Heart right ventricle (tissue), 16 donors: Measurements from ENCODE around the gene HTR5A. TPM values are rescaled to one million over a fixed set of nuclear protein-coding genes. Genes with fewer than 3 reads are reported as not detected.

Experiments
- ATAC-seq, 8 donors: fragments of 200-7000 bp; cut with Tn5 transposase; one replicate each; pipeline ENCODE4 v1.9.1; 2020; ENCODE audit warnings: mild to moderate bottlenecking in 8 of 8, moderate library complexity in 8 of 8, moderate number of reproducible peaks in 1 of 8
- DNase-seq, 2 donors: peaks; one replicate each; pipeline ENCODE4 v3.0.0-alpha.2; 2020
- H3K27ac ChIP-seq, 10 donors: fragments of 200-600 bp; sonication (generic) in 2 of 10; one replicate each; pipeline versions ENCODE4 v1.5.0 to v1.8.0; 2020 to 2022; ENCODE audit warnings: mild to moderate bottlenecking in 3 of 10
- H3K27me3 ChIP-seq, 7 donors: fragments of 200-600 bp; one replicate each; pipeline ENCODE4 v1.8.0; 2021 to 2022; ENCODE audit warnings: mild to moderate bottlenecking in 2 of 7
- H3K36me3 ChIP-seq, 9 donors: fragments of 200-600 bp; sonication (generic) in 1 of 9; one replicate each; pipeline versions ENCODE4 v1.5.0 to v1.8.0; 2020 to 2022; ENCODE audit warnings: mild to moderate bottlenecking in 2 of 9
- H3K4me1 ChIP-seq, 9 donors: fragments of 200-600 bp; sonication (generic) in 1 of 9; one replicate each; pipeline versions ENCODE4 v1.5.0 to v1.8.0; 2020 to 2022; ENCODE audit warnings: mild to moderate bottlenecking in 4 of 9
- H3K4me3 ChIP-seq, 10 donors: fragments of 200-600 bp; sonication (generic) in 2 of 10; one replicate each; pipeline versions ENCODE4 v1.5.0 to v1.8.0; 2020 to 2022; ENCODE audit warnings: mild to moderate bottlenecking in 7 of 10, moderate library complexity in 2 of 10
- H3K9me3 ChIP-seq, 11 donors: fragments of 200-600 bp in 10 of 11; sonication (generic) in 2 of 11; one replicate each; pipeline versions ENCODE4 v1.5.0 to v1.8.0; 2013 to 2022; ENCODE audit warnings: mild to moderate bottlenecking in 2 of 11, control low read depth in 1 of 11, moderate library complexity in 1 of 11
- CTCF ChIP-seq, 9 donors: fragments of 200-600 bp; sonication (generic) in 2 of 9; IDR thresholded peaks; one replicate each; pipeline versions ENCODE4 v1.5.0 to v1.8.0; 2021 to 2022; ENCODE audit warnings: antibody characterized with exemption in 9 of 9, mild to moderate bottlenecking in 5 of 9, moderate library complexity in 1 of 9
- WGBS, 2 donors: extraction: QIAGEN DNeasy Blood & Tissue Kit; methylation state at CpG; one replicate each; pipeline ENCODE4 v1.1.7; 2013; ENCODE audit warnings: inconsistent platforms in 1 of 2; 5-methylcytosine and 5-hydroxymethylcytosine counted together
- intact Hi-C, 10 donors: fragments of 100-400 bp; cut with DNase I; formaldehyde crosslinking; loops; one replicate each; pipeline versions ENCODE4 v1.11.1 to v1.14.2; 2022
- polyA plus RNA-seq, 2 donors: library from polyadenylated mRNA; stranded (reverse); fragments of 200-250 nt; gene quantifications; one replicate each; pipeline ENCODE4 v1.2.3, GENCODE V29; 2013
- total RNA-seq, 10 donors: library from RNA; stranded (reverse); fragmentation: NEBNext Ultra II Directional in 3 of 10; extraction: Animal tissue kit (Norgen Biotek cat#: 25700) in 3 of 10; gene quantifications; one replicate each; pipeline versions ENCODE4 v1.2.1 to v1.2.4, GENCODE V29; 2021 to 2023
- donor health status: Arrhythmogenic right ventricular cardiomyopathy.
- donor health status: ischemic (EF 13 %, LVEDD 7.1; RV severe dilation, severe dysfunction).
- donor health status: healthy with polysubstance abuse.
- donor health status: DM: no; HTN: yes; CAD: no.
- donor health status: DM: no; HTN: no; CAD: no.
- donor health status: ischemic (EF 25% LVEDD 6.9; RV normal size, moderate dysfunction).
- donor health status: ischemic (EF 25% LVEDD 5.7; RV mildly dilated, moderate dysfunction).
- donor health status: healthy.
- donor health status: DM: yes; HTN: yes; CAD: no.
- donor health status: Ischemic cardiomyopathy.
- donor health status: ischemic (EF 35%, LVEDD 5.7; RV mildly dilated, moderate dysfunction).
- donor health status: nonischemic (EF 11% LVEDD 7.7; RV severe dilation, severe dysfunction).
- donor health status: DM: yes; HTN: yes; CAD: no.
- donor health status: PGD.
- donor health status: ischemic (EF 29% LVEDD 5.4; RV normal size, mild dysfunction).
- donor health status: nonischemic (EF 23%, LVEDD 6.1; RV moderate dilation, normal function).

The HTR5A gene
- total and polyA plus RNA-seq, 12 donors = not detected

- whole genome bisulfite sequencing, 2 donors = 45 to 59% methylated on average over 7 of the region's 7 CpGs
- TF ChIP-seq CTCF (IDR thresholded peaks at IDR 0.05) = no peak
- Histone ChIP-seq H3K9me3 (peaks cover 0 to 7% (median 0%) of the 10 kb centered on the region in 11 donors), H3K36me3 (no peaks in the 10 kb centered on the region), H3K4me3 (no peak overlapping the region), H3K27ac (no peak overlapping the region), H3K27me3 (peaks cover 0 to 19% (median 12%) of the 10 kb centered on the region in 7 donors), H3K4me1 (peaks cover 0 to 5% (median 0%) of the 10 kb centered on the region in 9 donors)
- intact Hi-C loops = no loop called here
- DNase-seq (no peak), ATAC-seq (peak in 2 of 8 donors; percentile 27 to 57)
These were observed 3.6 kb upstream of the HTR5A start for GRCh38 chr7:155066417-155066950.

- intact Hi-C loops = no loop called here
- H3K4me1 ChIP-seq = peaks cover 0 to 4% (median 0%) of the 10 kb centered on the region in 9 donors
- H3K27ac ChIP-seq = no peak overlapping the region
- H3K27me3 ChIP-seq = peaks cover 0 to 57% (median 39%) of the 10 kb centered on the region in 7 donors
- DNase-seq = no peak
- no peak for TF ChIP-seq CTCF (IDR thresholded peaks at IDR 0.05)
- no peak overlapping the region for H3K4me3 ChIP-seq
- H3K36me3 ChIP-seq = no peaks in the 10 kb centered on the region
- peaks cover 0 to 7% (median 0%) of the 10 kb centered on the region in 11 donors for H3K9me3 ChIP-seq
- no peak for ATAC-seq
- WGBS, 2 donors = 52 to 55% methylated on average over 43 of the region's 43 CpGs
These were observed 1.1 kb downstream of the HTR5A start for GRCh38 chr7:155071121-155071651.

- no peak for ATAC-seq
- intact Hi-C loops = no loop called here
- H3K27me3 ChIP-seq = peaks cover 0 to 64% (median 42%) of the 10 kb centered on the region in 7 donors
- H3K36me3 ChIP-seq = no peaks in the 10 kb centered on the region
- no peak for DNase-seq
- no peak overlapping the region for H3K4me3 ChIP-seq
- H3K27ac ChIP-seq = no peak overlapping the region
- H3K4me1 ChIP-seq = peaks cover 0 to 4% (median 0%) of the 10 kb centered on the region in 9 donors
- no peak for TF ChIP-seq CTCF (IDR thresholded peaks at IDR 0.05)
- WGBS, 2 donors = 75 to 77% methylated on average over 8 of the region's 8 CpGs
- peaks cover 0 to 7% (median 0%) of the 10 kb centered on the region in 11 donors for H3K9me3 ChIP-seq
These were observed 1.9 kb downstream of the HTR5A start for GRCh38 chr7:155071916-155072571.

GRCh38 chr7:155073922-155074321 is 3.8 kb downstream of the HTR5A start:
- no peak overlapping the region for H3K4me3 ChIP-seq
- no peak for TF ChIP-seq CTCF (IDR thresholded peaks at IDR 0.05)
- H3K9me3 ChIP-seq = peaks cover 0 to 7% (median 0%) of the 10 kb centered on the region in 11 donors
- H3K27ac ChIP-seq = no peak overlapping the region
- H3K4me1 ChIP-seq = peaks cover 0 to 4% (median 0%) of the 10 kb centered on the region in 9 donors
- peaks cover 0 to 71% (median 45%) of the 10 kb centered on the region in 7 donors for H3K27me3 ChIP-seq
- DNase-seq = no peak
- no peak for ATAC-seq
- intact Hi-C loops = no loop called here
- H3K36me3 ChIP-seq = no peaks in the 10 kb centered on the region
